PC-9 (cell line): ENCODE measurements around the gene RNASEH2A.

ENCODE experiments used
- EZH2 ChIP-seq: fragments of 200-600 bp; sonication (generic); IDR thresholded peaks from 2 replicates; pipeline ENCODE4 v1.8.0; 2017; ENCODE audit warnings: antibody characterized with exemption, low read depth
- TF ChIP-seq, protein P1 (sequence below): fragments of 200-600 bp; sonication (generic); conservative IDR thresholded peaks from 2 replicates; pipeline ENCODE4 v1.6.1; 2017; ENCODE audit warnings: mixed run types, antibody characterized with exemption, mild to moderate bottlenecking, moderate library complexity

DNA sequence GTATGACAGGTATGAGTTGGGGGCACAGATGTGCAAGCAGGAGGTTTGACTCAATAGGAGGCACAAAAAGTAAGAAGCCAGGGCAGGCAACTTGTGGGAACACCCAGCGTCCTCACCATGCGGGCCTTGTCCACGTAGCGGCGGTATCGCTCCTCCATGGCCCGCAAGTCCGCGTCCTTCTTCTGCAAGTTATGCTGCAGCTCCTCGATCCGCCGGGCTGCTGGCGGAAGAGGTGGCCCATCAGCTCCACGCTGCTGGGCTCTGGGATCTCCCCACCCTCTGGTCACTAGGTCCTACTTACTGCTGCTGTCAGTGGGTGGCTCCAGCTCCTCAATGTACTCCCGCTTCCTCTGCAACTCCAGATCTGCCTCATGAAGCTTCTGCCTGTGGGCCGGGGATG lies 41.7 kb upstream of the RNASEH2A start:
- TF ChIP-seq, protein P1, sequence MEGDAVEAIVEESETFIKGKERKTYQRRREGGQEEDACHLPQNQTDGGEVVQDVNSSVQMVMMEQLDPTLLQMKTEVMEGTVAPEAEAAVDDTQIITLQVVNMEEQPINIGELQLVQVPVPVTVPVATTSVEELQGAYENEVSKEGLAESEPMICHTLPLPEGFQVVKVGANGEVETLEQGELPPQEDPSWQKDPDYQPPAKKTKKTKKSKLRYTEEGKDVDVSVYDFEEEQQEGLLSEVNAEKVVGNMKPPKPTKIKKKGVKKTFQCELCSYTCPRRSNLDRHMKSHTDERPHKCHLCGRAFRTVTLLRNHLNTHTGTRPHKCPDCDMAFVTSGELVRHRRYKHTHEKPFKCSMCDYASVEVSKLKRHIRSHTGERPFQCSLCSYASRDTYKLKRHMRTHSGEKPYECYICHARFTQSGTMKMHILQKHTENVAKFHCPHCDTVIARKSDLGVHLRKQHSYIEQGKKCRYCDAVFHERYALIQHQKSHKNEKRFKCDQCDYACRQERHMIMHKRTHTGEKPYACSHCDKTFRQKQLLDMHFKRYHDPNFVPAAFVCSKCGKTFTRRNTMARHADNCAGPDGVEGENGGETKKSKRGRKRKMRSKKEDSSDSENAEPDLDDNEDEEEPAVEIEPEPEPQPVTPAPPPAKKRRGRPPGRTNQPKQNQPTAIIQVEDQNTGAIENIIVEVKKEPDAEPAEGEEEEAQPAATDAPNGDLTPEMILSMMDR, result no peak
- TF ChIP-seq EZH2, result no peak
